Subcutaneous adipose tissue (tissue), 4 donors: ENCODE measurements around the gene ZNF593OS. TPM values are rescaled to one million over a fixed set of nuclear protein-coding genes. Genes with fewer than 3 reads are reported as not detected.

ENCODE experiments used
- total RNA-seq, 4 donors: library from RNA; depleted of rRNA; stranded (reverse); fragments of >200 nt; gene quantifications; one replicate each; pipeline ENCODE4 v1.1.0, GENCODE V29; 2016
- TF ChIP-seq, protein P1 (sequence below): fragments of 450-650 bp; IDR thresholded peaks from one replicate; pipeline ENCODE4 v1.5.1; 2016; ENCODE audit warnings: low read depth, mild to moderate bottlenecking, control low read depth, antibody characterized with exemption, moderate library complexity

Gene ZNF593OS
- not detected for total RNA-seq

DNA sequence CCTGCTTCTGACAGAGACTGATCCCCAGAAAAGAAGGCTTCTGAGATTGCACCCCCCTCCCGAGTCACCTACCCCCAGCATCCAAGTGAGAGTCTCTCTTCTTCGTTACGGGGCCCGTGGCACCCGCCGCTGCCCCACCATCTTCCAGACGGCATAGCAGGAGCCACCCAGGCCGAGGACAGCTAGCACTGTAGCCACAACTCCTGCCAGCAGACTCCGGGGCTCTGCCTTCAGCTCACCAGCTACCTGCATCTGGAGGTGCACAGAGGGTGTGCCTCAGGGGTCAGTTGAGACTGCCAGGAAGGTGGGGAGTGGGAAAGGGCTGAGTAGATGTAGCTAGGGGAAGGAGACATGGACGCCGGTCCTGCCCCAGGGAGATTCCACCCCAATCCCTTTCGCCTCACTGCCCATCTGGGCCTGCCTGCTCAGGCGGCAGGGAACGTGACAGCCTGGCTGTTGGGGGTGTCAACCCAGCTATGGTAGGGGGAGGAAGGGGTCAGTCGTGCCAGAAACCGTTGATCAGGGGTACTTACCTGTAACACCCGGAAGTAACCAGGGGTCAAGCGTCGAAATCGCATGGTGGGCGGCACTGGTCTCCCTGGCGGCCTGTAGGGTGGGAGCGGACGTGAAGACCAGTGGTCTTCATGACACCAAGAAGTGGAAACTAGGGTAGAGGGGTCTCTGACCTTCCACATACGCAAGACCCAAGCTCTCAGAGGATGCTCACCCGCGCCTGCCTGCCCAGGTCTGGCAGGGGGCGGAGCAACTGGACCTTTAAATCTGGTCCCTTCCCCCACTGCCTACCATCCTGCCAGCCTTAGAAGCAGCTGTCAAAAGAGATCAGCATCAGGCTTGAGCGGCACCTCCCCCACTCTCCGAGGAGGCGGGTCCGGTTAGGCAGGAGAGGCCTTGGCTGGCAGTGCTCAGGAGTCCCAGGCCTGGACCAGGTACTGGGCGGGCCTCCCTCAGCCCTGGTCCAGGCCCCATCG lies at the start of gene ZNF593OS:
ZNF593OS (minus strand) TSS at position 749 of the 989 bp plus-strand sequence; CDS start at position 578, 171 bp downstream.
- TF ChIP-seq, protein P1, sequence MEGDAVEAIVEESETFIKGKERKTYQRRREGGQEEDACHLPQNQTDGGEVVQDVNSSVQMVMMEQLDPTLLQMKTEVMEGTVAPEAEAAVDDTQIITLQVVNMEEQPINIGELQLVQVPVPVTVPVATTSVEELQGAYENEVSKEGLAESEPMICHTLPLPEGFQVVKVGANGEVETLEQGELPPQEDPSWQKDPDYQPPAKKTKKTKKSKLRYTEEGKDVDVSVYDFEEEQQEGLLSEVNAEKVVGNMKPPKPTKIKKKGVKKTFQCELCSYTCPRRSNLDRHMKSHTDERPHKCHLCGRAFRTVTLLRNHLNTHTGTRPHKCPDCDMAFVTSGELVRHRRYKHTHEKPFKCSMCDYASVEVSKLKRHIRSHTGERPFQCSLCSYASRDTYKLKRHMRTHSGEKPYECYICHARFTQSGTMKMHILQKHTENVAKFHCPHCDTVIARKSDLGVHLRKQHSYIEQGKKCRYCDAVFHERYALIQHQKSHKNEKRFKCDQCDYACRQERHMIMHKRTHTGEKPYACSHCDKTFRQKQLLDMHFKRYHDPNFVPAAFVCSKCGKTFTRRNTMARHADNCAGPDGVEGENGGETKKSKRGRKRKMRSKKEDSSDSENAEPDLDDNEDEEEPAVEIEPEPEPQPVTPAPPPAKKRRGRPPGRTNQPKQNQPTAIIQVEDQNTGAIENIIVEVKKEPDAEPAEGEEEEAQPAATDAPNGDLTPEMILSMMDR: no peak

DNA sequence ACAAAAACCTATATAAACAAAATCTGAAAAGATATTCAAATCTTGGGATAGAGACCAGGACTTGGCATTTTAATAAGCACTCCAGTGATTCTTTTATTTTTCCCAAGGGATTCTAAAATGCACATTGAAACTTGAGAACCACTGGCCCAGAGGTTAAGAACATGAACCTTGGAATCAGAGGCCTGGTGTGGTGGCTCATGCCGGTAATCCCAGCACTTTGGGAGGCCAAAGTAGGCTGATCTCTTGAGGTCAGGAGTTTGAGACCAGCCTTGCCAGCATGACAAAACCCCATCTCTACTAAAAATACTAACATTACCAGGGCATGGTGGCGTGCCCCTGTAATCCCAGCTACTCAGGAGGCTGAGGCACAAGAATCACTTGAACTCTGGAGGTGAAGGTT lies 49.5 kb upstream of the ZNF593OS start:
- TF ChIP-seq, protein P1: no peak

DNA sequence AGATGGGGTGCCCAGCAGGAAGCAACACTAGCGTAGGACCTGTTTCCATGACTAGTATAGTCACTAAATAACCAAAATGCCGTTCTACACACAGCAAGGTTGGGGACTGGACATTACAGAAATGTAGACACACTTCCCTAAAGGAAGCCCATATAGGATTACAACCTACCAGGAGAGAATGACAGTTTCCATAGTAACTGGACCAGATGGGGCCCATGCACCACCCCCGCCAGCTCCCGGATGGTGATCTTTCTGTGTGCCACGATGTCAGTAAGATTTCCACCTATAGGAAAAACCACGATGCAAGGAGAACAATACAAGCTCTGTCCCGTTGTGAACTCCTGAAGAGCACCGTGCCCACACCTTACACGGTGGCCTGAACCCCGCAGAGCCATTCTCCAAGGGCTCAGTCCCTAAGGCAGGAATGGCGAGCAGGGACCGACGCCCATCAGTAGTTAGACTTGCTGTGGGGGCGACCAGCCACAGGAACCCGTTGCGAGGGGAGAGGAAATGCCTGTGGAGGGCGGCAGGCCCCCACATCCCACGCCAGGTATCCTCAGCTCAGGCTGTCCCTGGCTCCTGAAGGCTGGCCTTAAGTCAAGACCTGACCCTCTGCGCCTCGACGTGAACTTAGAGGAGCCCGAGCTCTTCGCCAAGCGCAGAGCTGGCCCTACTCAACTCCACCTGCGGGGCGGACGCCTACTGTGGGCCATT lies 48.7 kb upstream of the ZNF593OS start:
- TF ChIP-seq, protein P1: no peak

DNA sequence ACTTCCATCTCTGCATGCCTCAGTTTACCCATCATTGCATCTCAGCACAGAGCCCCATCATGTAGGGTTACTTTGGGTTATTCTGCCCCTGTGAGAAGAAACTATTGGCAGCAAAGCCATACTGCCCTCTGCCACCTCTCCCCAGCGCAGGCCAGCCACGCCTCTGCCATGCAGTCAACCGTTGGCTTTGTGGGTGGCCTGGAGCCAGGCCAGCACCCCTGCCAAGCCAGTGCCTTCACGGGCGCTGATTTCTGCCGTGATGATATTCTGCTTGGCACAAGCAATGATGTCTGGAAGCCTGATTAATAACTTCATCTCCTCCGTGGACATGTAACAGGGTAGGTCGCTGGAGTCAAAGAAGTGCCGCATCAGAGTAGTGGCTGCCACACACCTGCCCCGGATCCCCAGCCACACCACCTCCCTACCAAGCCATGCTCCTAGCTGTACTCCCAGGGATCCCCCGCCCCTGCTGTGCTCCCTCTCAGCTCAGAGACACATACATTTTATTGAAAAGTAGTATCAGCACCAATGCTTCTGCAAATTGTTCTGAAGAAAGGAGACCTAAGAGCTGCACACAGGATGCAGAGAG lies 47.4 kb upstream of the ZNF593OS start:
- TF ChIP-seq, protein P1: no peak

DNA sequence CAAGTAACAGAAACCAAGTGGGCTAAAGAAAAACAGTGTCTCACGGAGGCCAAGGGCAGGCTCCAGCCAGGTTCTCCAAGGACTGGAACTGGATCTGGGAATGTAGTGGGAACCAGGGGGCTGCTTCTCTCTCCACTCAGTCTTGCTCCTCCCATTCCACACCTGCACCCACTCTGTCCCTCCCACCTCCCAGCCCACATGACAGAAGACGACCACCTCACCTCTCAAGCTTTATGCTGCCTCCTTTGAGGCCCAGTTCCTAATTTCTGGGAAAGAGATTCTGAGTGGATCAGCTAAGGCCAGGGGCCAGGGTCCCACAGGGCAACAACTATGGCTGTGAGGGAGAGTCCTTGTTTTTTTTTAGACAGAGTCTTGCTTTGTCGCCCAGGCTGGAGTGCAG lies 43.6 kb upstream of the ZNF593OS start:
- TF ChIP-seq, protein P1: no peak

DNA sequence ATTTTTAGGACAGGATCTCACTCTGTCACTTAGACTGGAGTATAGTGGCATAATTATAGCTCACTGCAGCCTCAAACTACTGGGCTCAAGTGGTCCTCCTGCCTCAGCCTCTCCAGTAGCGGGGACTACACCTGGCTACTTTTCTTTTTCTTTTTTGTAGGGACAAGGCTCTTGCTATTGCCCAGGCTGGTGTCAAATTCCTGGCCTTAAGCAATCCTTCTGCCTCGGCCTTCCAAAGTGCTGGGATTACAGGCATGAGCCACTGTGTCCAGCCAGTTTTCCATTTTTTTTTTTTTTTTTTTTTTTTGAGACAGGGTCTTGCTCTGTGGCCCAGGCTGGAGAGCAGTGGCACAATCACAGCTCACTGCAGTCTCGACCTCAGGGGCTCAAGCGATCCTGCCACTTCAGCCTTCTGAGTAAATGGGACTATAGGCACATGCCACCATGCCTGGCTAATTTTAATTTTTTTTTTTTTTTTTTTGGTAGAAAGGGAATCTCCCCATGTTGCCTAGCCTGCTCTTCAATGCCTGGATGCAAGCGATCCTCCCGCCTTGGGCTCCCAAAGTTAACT lies 41.8 kb upstream of the ZNF593OS start:
- TF ChIP-seq, protein P1: no peak
